Measurements from ENCODE around the gene COQ10A. TPM values are rescaled to one million over a fixed set of nuclear protein-coding genes. Genes with fewer than 3 reads are reported as not detected.

COQ10A gene
- total RNA-seq, 3 donors from 2014 or later: 18.7 to 23.7 (median 18.7) TPM

DNA sequence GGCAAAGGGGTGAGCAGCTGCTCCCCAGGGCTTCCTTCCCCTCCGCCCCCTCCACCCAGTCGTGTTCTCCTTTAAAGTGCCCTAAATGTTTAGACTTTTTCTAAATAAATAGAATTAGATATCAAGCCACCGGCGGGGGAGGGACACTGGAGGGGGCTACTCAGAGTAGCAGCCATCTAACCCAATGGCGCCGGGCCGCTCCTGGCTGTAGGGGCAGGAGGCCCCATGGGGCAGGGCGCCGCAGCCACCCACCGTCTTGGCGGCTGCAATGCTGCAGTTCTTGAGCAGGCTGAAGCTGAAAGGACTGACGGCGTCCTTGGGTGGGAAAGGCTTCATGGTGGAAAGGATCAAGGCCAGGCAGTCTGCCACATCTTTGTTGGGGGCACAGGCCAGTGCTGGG, 23.8 kb upstream of the COQ10A start:
- no peaks in the 10 kb centered on the region for H3K27me3 ChIP-seq
- peaks cover 23% of the 10 kb centered on the region for H3K36me3 ChIP-seq
- no peaks in the 10 kb centered on the region for H3K4me1 ChIP-seq
- H3K4me3 ChIP-seq: no peak overlapping the region
- no peak overlapping the region for H3K27ac ChIP-seq
- TF ChIP-seq POLR2A (IDR thresholded peaks at IDR 0.05): no peak
- TF ChIP-seq, protein P1, sequence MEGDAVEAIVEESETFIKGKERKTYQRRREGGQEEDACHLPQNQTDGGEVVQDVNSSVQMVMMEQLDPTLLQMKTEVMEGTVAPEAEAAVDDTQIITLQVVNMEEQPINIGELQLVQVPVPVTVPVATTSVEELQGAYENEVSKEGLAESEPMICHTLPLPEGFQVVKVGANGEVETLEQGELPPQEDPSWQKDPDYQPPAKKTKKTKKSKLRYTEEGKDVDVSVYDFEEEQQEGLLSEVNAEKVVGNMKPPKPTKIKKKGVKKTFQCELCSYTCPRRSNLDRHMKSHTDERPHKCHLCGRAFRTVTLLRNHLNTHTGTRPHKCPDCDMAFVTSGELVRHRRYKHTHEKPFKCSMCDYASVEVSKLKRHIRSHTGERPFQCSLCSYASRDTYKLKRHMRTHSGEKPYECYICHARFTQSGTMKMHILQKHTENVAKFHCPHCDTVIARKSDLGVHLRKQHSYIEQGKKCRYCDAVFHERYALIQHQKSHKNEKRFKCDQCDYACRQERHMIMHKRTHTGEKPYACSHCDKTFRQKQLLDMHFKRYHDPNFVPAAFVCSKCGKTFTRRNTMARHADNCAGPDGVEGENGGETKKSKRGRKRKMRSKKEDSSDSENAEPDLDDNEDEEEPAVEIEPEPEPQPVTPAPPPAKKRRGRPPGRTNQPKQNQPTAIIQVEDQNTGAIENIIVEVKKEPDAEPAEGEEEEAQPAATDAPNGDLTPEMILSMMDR (IDR thresholded peaks at IDR 0.05): no peak
- TF ChIP-seq POLR2AphosphoS5 (IDR thresholded peaks at IDR 0.05): no peak
- DNase-seq (ENCODE audit: low spot score in 2 of 2): no peak
- no peaks in the 10 kb centered on the region for H3K9me3 ChIP-seq
- intact Hi-C loops (cut with DNase I; ENCODE audit: low total_unique reads): no loop called here

DNA sequence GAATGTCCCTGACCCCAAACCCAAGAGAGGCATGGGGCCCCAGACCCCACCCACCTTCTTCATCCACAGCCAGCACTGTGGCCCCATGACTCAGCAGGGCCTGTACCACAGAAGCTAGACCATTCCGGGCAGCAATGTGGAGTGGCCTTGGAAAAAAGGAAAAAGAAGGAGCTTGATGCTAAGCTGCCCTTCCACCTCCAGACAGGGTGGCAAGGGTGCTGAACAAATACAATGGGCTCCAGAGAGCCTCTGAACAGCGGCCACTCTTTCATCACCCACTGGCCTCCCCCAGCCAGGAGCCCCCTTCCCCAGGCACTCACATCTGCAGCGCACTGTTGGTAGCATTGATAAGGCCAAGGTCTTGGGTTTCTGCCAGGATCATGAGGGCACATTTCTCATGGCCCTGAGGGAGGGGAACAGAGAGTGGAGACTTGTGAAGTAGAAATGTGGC, 23.0 kb upstream of the COQ10A start:
- TF ChIP-seq POLR2AphosphoS5 (IDR thresholded peaks at IDR 0.05) (no peak), POLR2A (IDR thresholded peaks at IDR 0.05) (no peak)
- TF ChIP-seq, protein P1 (IDR thresholded peaks at IDR 0.05): no peak
- Histone ChIP-seq H3K36me3 (peaks cover 23% of the 10 kb centered on the region), H3K4me1 (no peaks in the 10 kb centered on the region), H3K9me3 (no peaks in the 10 kb centered on the region), H3K4me3 (no peak overlapping the region), H3K27me3 (no peaks in the 10 kb centered on the region), H3K27ac (no peak overlapping the region)
- intact Hi-C loops (cut with DNase I; ENCODE audit: low total_unique reads): no loop called here
- DNase-seq (ENCODE audit: low spot score in 2 of 2): no peak

DNA sequence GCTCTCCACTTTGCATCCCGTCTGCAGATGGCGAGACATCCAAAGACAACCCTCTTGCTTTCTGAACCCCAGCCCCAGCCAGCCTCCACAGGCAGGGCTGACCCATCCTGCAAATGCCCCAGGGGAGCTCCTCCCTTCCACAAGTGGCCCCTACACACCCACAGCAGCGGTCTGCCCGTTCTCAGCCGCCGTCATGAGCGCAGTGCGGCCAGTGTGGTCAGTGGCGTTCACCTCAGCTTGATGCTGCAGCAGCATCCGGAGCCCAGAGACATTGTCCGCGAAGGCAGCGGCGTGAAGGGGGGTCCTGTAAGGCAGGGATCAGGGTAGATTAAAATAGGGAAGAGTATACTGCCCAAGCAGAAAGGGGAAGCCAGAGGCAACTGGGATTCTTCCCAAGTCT, 22.2 kb upstream of the COQ10A start:
- no peak for TF ChIP-seq POLR2A (IDR thresholded peaks at IDR 0.05)
- no peak for TF ChIP-seq POLR2AphosphoS5 (IDR thresholded peaks at IDR 0.05)
- TF ChIP-seq, protein P1 (IDR thresholded peaks at IDR 0.05): no peak
- H3K36me3 ChIP-seq: peaks cover 23% of the 10 kb centered on the region
- no peaks in the 10 kb centered on the region for H3K4me1 ChIP-seq
- no peak overlapping the region for H3K4me3 ChIP-seq
- no peak overlapping the region for H3K27ac ChIP-seq
- no peaks in the 10 kb centered on the region for H3K9me3 ChIP-seq
- DNase-seq (ENCODE audit: low spot score in 2 of 2): no peak
- intact Hi-C loops (cut with DNase I; ENCODE audit: low total_unique reads): no loop called here
- H3K27me3 ChIP-seq: no peaks in the 10 kb centered on the region

DNA sequence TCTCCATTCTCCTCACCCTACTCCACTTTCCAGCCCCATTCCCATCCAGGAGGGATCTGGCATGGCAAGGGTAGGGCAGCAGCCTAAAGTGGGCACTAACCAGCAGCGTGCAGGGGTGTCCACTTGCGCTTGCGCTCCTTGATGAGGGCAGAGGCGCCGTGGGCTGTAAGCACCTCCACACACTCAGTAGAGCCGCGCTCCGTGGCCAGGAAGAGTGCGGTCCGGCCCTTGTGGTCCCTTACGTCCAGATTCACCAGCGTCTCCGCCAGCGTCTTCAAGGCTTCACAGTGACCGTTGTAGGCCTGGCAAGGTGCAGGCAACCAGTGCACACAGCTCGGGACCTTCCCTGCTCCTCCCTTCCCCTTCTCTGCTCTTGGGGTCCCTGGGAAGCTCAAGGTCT, 18.8 kb upstream of the COQ10A start:
- H3K9me3 ChIP-seq: no peaks in the 10 kb centered on the region
- intact Hi-C loops (cut with DNase I; ENCODE audit: low total_unique reads): no loop called here
- no peaks in the 10 kb centered on the region for H3K27me3 ChIP-seq
- no peak overlapping the region for H3K4me3 ChIP-seq
- peaks cover 34% of the 10 kb centered on the region for H3K36me3 ChIP-seq
- TF ChIP-seq POLR2AphosphoS5 (IDR thresholded peaks at IDR 0.05) (no peak), POLR2A (IDR thresholded peaks at IDR 0.05) (no peak)
- TF ChIP-seq, protein P1 (IDR thresholded peaks at IDR 0.05): no peak
- H3K4me1 ChIP-seq: no peaks in the 10 kb centered on the region
- no peak for DNase-seq (ENCODE audit: low spot score in 2 of 2)
- H3K27ac ChIP-seq: no peak overlapping the region

DNA sequence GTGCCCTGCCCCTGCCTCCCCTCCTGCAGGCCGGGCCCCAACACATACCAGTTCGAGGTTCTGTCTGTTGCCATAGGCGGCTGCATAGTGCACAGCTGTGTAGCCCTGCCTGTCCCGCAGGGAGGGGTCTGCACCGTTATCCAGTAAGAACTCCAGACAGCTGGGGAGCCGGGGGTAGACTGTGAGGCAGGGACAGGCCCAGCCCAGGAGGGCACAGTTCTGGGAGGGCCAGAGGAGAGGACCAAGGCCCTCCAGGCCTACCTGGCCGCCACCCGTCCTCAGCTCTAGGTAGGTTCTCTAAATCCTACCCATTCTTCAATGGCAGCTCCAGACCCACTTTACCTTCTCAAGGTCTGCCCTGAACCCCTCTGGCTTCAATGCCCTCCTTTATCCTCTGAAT, 18.0 kb upstream of the COQ10A start:
- no peaks in the 10 kb centered on the region for H3K27me3 ChIP-seq
- no peaks in the 10 kb centered on the region for H3K9me3 ChIP-seq
- peaks cover 32% of the 10 kb centered on the region for H3K36me3 ChIP-seq
- DNase-seq (ENCODE audit: low spot score in 2 of 2): no peak
- intact Hi-C loops (cut with DNase I; ENCODE audit: low total_unique reads): no loop called here
- H3K4me1 ChIP-seq: no peaks in the 10 kb centered on the region
- H3K27ac ChIP-seq: no peak overlapping the region
- TF ChIP-seq, protein P1 (IDR thresholded peaks at IDR 0.05): no peak
- no peak for TF ChIP-seq POLR2AphosphoS5 (IDR thresholded peaks at IDR 0.05)
- no peak for TF ChIP-seq POLR2A (IDR thresholded peaks at IDR 0.05)
- no peak overlapping the region for H3K4me3 ChIP-seq
